Measurements from ENCODE around the gene IL1B. TPM values are rescaled to one million over a fixed set of nuclear protein-coding genes. Genes with fewer than 3 reads are reported as not detected.

Gene IL1B
- total RNA-seq, 1 experiment from 2014 or later, result 0.69 TPM

Other genes with a start within 250 kb of the IL1B start
- 29.2 and 32.8 TPM in 2 replicates for gene SLC20A1, start 190.8 kb downstream of the IL1B start, total RNA-seq (2014; rRNA removed; shearing (Covaris generic))
- gene NT5DC4, start 115.8 kb downstream of the IL1B start, total RNA-seq (2014; rRNA removed; shearing (Covaris generic)), result 0.13 TPM in 1 of 2 replicates, not detected in the other
- 7.1 and 7.7 TPM in 2 replicates for gene CKAP2L, start 72.2 kb downstream of the IL1B start, total RNA-seq (2014; rRNA removed; shearing (Covaris generic))
- gene IL1A, start 52.3 kb downstream of the IL1B start, total RNA-seq (2014; rRNA removed; shearing (Covaris generic)), result not detected in 2 replicates
- not detected in 2 replicates for gene IL37, start 74.4 kb upstream of the IL1B start, total RNA-seq (2014; rRNA removed; shearing (Covaris generic))
- not detected in 2 replicates for gene IL36G, start 141.2 kb upstream of the IL1B start, total RNA-seq (2014; rRNA removed; shearing (Covaris generic))
- not detected in 2 replicates for gene IL36A, start 168.7 kb upstream of the IL1B start, total RNA-seq (2014; rRNA removed; shearing (Covaris generic))
- gene IL36B, start 216.1 kb upstream of the IL1B start, total RNA-seq (2014; rRNA removed; shearing (Covaris generic)), result not detected in 2 replicates
- gene IL36RN, start 222.4 kb upstream of the IL1B start, total RNA-seq (2014; rRNA removed; shearing (Covaris generic)), result not detected in 2 replicates
- gene IL1F10, start 231.2 kb upstream of the IL1B start, total RNA-seq (2014; rRNA removed; shearing (Covaris generic)), result not detected in 2 replicates